IgD-negative memory B cell (primary cell): ENCODE results near the gene SGF29. TPM values are rescaled to one million over a fixed set of nuclear protein-coding genes. Genes with fewer than 3 reads are reported as not detected.
A peak's percentile ranks its signal among the peaks of the same experiment; 100 is the strongest.
"Not testable (repeated sequence)": the region's sequence is repeated elsewhere in the genome, so short reads cannot be mapped to it uniquely, and the experiment has no call there.

ENCODE experiments used
- H3K27ac Mint-ChIP-seq, 3 donors: one replicate each; pipeline ENCODE4 v1.8.0; 2020 to 2022; ENCODE audit warnings: mild to moderate bottlenecking in 3 of 3, mixed read lengths in 3 of 3, moderate library complexity in 1 of 3
- H3K27me3 Mint-ChIP-seq: one replicate; pipeline ENCODE4 v1.8.0; 2021; ENCODE audit warnings: mixed read lengths
- H3K36me3 Mint-ChIP-seq: one replicate; pipeline ENCODE4 v1.8.0; 2020; ENCODE audit warnings: mild to moderate bottlenecking, mixed read lengths
- H3K4me1 Mint-ChIP-seq, 3 donors: one replicate each; pipeline ENCODE4 v1.8.0; 2020 to 2022; ENCODE audit warnings: mixed read lengths in 3 of 3, mild to moderate bottlenecking in 1 of 3
- H3K4me3 Mint-ChIP-seq, 4 donors: one replicate each; pipeline ENCODE4 v1.8.0; 2020 to 2022; ENCODE audit warnings: mild to moderate bottlenecking in 4 of 4, mixed read lengths in 4 of 4, moderate library complexity in 3 of 4
- H3K9me3 Mint-ChIP-seq, 3 donors: one replicate each; pipeline ENCODE4 v1.8.0; 2020 to 2021; ENCODE audit warnings: mixed read lengths in 3 of 3, mild to moderate bottlenecking in 1 of 3
- polyA plus RNA-seq: library from polyadenylated mRNA; unstranded; fragments of 300-500 nt; fragmentation: Illumina TruSeq; gene quantifications from one replicate; pipeline ENCODE4 v1.2.3, GENCODE V29; 2021

SGF29 gene
- polyA plus RNA-seq, 1 donor from 2014 or later = 49.2 TPM

DNA sequence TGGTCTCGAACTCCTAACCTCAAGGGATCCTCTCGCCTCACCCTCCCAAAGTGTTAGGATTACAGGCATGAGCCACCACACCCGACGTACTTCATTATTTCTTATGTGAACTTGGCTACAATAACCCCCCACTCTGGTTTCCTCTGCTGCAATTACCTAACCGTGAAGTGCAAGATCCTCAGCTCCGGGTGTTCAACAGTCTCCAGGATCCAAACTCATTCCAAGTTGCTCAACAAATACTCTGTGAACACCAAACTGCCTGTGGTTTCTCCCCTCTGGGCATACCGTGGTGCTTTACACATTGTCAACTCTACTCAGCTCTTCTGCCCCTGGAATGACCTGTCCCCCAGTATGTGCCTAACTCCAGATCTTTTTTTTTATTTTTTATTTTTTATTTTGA lies 62.9 kb downstream of the SGF29 start:
- H3K4me3 Mint-ChIP-seq = no peak overlapping the region
- H3K36me3 Mint-ChIP-seq = no peaks in the 10 kb centered on the region
- H3K9me3 Mint-ChIP-seq = no peaks in the 10 kb centered on the region
- H3K27ac Mint-ChIP-seq = no peak overlapping the region
- H3K4me1 Mint-ChIP-seq = peaks cover 12 to 18% (median 15%) of the 10 kb centered on the region in 3 donors
- H3K27me3 Mint-ChIP-seq = no peaks in the 10 kb centered on the region

DNA sequence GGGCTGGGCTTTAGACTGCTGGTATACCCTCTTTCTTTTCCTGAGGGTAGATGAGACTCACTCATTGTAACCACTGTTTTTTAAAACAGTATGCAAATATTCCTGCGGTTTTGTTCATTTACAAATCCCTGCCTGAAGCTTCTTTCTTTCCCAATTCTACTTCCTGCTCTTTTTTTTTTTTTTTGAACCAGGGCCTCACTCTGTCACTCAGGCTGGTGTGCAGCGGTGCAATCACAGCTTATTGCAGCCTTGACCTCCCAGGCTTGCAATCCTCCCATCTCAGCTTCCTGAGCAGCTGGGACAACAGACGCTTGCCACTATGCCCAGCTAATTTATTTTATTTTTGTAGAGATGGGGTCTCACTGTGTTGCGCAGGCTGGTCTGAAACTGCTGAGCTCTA lies 64.2 kb downstream of the SGF29 start:
- H3K36me3 Mint-ChIP-seq = no peaks in the 10 kb centered on the region
- peak overlapping the region in 1 of 3 donors; percentile 21 for H3K27ac Mint-ChIP-seq
- no peaks in the 10 kb centered on the region for H3K9me3 Mint-ChIP-seq
- no peaks in the 10 kb centered on the region for H3K27me3 Mint-ChIP-seq
- peaks cover 14 to 24% (median 18%) of the 10 kb centered on the region in 3 donors for H3K4me1 Mint-ChIP-seq
- H3K4me3 Mint-ChIP-seq = peak overlapping the region in 2 of 4 donors; percentile 79 to 83

- not testable (repeated sequence) for H3K27me3 Mint-ChIP-seq, H3K9me3 Mint-ChIP-seq, H3K36me3 Mint-ChIP-seq, H3K4me3 Mint-ChIP-seq
- H3K27ac Mint-ChIP-seq = peak overlapping the region in 1 of 3 donors; percentile 46
- peaks cover 15 to 28% (median 18%) of the 10 kb centered on the region in 3 donors for H3K4me1 Mint-ChIP-seq
These were observed 66.6 kb downstream of the SGF29 start for GRCh38 chr16:28620316-28620715.

DNA sequence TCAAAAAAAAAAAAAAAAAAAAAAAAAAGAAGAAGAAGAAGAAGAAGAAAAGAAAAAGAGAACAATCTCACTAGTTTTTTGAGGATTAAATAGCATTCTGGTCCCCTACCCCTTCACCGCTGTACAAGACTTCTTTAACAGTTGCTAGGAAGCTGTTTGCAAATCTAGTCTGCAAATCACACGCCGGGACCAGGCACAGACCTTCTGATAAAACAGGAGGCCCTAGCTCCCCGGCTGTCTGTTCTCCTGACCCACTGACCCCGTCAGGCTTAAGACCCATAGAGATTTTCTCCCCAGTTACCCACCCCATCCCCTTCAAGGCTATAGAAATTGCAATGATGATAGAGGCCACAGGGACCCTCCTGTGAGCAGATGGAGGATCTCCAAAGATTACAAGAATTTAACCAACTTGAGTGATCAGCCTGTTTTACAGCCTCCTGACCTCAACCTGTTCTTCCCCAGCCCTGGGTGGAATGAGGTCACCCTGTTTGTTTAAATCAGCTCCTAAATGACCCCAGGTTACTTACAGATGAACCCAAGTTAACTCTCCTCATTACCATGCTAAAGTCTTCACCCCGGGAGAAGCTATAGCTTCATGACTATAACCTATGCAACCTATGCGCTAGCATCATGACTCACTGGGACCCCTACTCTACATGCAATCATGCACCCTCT lies 67.9 kb downstream of the SGF29 start:
- H3K27me3 Mint-ChIP-seq = peaks cover 4% of the 10 kb centered on the region
- no peaks in the 10 kb centered on the region for H3K36me3 Mint-ChIP-seq
- H3K9me3 Mint-ChIP-seq = no peaks in the 10 kb centered on the region
- H3K4me3 Mint-ChIP-seq = peak overlapping the region; percentile 2 to 82 (median 50)
- H3K27ac Mint-ChIP-seq = peak overlapping the region in 1 of 3 donors; percentile 21
- H3K4me1 Mint-ChIP-seq = peaks cover 11 to 27% (median 14%) of the 10 kb centered on the region in 3 donors

- peaks cover 5 to 20% (median 7%) of the 10 kb centered on the region in 3 donors for H3K4me1 Mint-ChIP-seq
- not testable (repeated sequence) for H3K27me3 Mint-ChIP-seq, H3K9me3 Mint-ChIP-seq, H3K36me3 Mint-ChIP-seq
- peak overlapping the region in 1 of 3 donors; percentile 21 for H3K27ac Mint-ChIP-seq
- H3K4me3 Mint-ChIP-seq = peak overlapping the region; percentile 66 to 92 (median 84)
These were observed 68.9 kb downstream of the SGF29 start for GRCh38 chr16:28622532-28623171.

DNA sequence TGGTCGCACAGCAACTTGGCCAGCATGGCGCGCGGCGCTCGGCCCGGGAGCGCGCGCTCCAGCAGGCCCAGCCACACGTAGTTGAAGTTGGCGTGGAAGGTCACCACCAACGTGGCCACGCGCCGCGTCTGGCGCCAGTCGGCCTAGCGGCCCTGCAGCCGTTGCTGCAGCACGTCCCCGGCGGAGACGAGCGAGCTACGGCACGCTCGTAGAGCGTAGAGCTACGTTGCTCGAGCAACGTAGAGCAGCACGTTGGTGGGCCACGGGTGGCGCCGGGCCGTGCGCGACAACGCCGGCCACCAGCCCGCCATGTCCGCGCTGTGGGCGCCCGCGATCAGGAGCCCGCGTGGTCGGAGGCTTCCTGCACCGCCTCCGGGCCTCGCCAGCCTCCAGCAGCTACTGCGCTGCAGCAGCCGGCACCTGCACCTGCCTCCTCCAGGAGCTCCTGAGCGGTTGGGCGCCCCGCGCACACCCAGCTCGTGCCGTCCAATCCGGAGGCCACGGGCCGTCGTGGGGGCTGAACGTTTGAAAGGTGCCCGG lies 69.5 kb downstream of the SGF29 start:
- peak overlapping the region; percentile 66 to 92 (median 84) for H3K4me3 Mint-ChIP-seq
- peaks cover 4% of the 10 kb centered on the region for H3K27me3 Mint-ChIP-seq
- peaks cover 0 to 16% (median 4%) of the 10 kb centered on the region in 3 donors for H3K4me1 Mint-ChIP-seq
- peak overlapping the region in 2 of 3 donors; percentile 21 to 83 for H3K27ac Mint-ChIP-seq
- H3K36me3 Mint-ChIP-seq = no peaks in the 10 kb centered on the region
- H3K9me3 Mint-ChIP-seq = peaks cover 0 to 2% (median 0%) of the 10 kb centered on the region in 3 donors

- not testable (repeated sequence) for H3K4me1 Mint-ChIP-seq, H3K27me3 Mint-ChIP-seq, H3K36me3 Mint-ChIP-seq, H3K27ac Mint-ChIP-seq, H3K9me3 Mint-ChIP-seq, H3K4me3 Mint-ChIP-seq
These were observed 77.2 kb downstream of the SGF29 start for GRCh38 chr16:28630905-28631304.

DNA sequence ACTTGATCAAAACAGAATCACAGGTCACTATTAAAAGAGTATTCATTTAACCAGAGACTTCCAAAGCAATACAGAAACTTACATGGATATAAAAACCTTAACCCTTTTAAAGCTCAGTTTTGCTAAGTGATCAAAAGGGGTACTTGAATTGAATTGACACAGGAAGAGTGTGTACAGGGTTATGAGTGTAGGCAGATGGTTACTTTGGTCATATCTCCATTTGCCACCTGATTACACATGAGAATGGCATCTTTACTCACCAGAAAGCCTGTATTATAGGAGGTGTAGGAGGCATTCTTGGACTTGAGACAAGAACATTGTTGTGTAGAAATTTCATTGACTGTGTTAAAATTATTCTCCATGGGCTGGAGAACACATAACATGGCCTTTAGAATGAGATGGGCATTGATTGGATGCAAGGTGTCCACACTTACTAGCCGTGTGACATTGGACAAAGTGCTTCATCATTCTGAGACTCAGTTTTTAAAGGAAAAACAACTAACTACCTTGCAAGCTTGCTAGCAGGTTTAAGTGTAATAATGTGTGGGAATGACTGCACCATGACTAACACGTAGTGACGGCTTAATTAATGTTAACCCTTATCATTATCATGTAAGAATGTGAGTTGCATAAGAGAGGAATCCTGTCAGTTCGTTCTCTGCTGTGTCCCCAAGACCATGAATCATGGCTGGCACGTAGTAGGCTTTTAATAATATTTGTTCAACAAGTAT lies 82.5 kb downstream of the SGF29 start:
- not testable (repeated sequence) for H3K4me1 Mint-ChIP-seq, H3K27me3 Mint-ChIP-seq, H3K27ac Mint-ChIP-seq, H3K4me3 Mint-ChIP-seq, H3K36me3 Mint-ChIP-seq, H3K9me3 Mint-ChIP-seq

DNA sequence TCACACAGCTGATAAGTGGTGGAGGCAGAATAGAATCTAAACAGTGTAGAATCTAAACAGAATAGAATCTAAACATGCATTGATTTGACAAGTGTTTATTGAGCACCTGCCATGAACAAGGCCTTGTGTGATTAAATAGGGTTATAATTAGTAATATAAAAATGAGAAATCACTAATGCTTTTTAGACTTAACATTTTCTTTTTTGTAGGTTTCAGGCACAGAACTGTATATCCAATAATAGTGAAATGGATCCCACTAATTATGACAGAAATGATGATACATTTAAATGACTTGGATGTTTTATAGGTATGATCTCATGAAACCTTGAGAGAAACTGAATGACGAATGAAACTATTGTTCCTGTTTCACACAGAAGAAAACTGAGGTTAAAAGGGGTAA lies 84.0 kb downstream of the SGF29 start, which contains the start of gene NPIPB8:
NPIPB8 (plus strand) TSS at position 301 of the 400 bp plus-strand sequence. CDS start 296 bp downstream, outside the sequence.
- not testable (repeated sequence) for H3K9me3 Mint-ChIP-seq, H3K36me3 Mint-ChIP-seq, H3K27me3 Mint-ChIP-seq, H3K4me1 Mint-ChIP-seq, H3K4me3 Mint-ChIP-seq
- H3K27ac Mint-ChIP-seq = peak within 1 kb of the TSS in 1 of 3 donors; percentile 60

DNA sequence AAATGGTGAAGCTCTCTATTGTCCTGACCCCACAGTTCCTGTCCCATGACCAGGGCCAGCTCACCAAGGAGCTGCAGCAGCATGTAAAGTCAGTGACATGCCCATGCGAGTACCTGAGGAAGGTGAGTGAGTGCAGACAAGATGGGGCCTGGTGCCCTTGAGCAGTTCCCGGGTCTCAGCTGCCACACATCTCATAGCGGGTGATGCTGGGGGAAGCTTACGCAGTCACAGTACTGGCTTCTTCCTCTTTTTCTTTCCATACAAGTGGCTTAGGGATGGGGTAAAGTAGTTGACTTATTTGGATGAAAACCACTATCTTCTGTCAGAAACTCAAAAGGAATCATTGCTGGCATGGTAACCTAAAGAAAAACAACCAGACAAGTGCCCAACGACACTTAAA lies 84.6 kb downstream of the SGF29 start:
- H3K4me1 Mint-ChIP-seq, H3K4me3 Mint-ChIP-seq, H3K27me3 Mint-ChIP-seq, H3K36me3 Mint-ChIP-seq, H3K9me3 Mint-ChIP-seq: not testable (repeated sequence)
- peak overlapping the region in 1 of 3 donors; percentile 60 for H3K27ac Mint-ChIP-seq

- not testable (repeated sequence) for H3K9me3 Mint-ChIP-seq, H3K36me3 Mint-ChIP-seq, H3K27me3 Mint-ChIP-seq, H3K4me1 Mint-ChIP-seq, H3K4me3 Mint-ChIP-seq
- peak overlapping the region; percentile 22 to 93 (median 71) for H3K27ac Mint-ChIP-seq
These were observed 86.2 kb downstream of the SGF29 start for GRCh38 chr16:28639959-28640358.

Other genes with a start within 250 kb of the SGF29 start
- 0.29 TPM for gene NPIPB6, start 190.4 kb upstream of the SGF29 start, polyA plus RNA-seq
- gene EIF3CL, start 150.1 kb upstream of the SGF29 start, polyA plus RNA-seq = 22.3 TPM
- 0.59 TPM for gene NPIPB7, start 81.6 kb upstream of the SGF29 start, polyA plus RNA-seq
- gene CLN3, start 61.8 kb upstream of the SGF29 start, polyA plus RNA-seq = 14.4 TPM
- gene APOBR, start 59.3 kb upstream of the SGF29 start, polyA plus RNA-seq = 0.14 TPM
- not detected for gene IL27, start 47.1 kb upstream of the SGF29 start, polyA plus RNA-seq
- gene NUPR1, start 14.9 kb upstream of the SGF29 start, polyA plus RNA-seq = not detected
- not detected for gene SULT1A2, start 43.1 kb downstream of the SGF29 start, polyA plus RNA-seq
- 8.2 TPM for gene SULT1A1, start 56.1 kb downstream of the SGF29 start, polyA plus RNA-seq
- gene NPIPB8, start 84.1 kb downstream of the SGF29 start, polyA plus RNA-seq = not detected
- gene EIF3C, start 157.5 kb downstream of the SGF29 start, polyA plus RNA-seq = 255 TPM
- gene NPIPB9, start 197.9 kb downstream of the SGF29 start, polyA plus RNA-seq = 0.31 TPM